GM18861 (cell line): ENCODE data around the gene STXBP5.

Source experiments
- ATAC-seq: cut with Tn5 transposase; IDR thresholded peaks from one replicate; pipeline ENCODE4 v1.9.1; 2021; ENCODE audit not compliant: unreplicated experiment

The STXBP5 gene

DNA sequence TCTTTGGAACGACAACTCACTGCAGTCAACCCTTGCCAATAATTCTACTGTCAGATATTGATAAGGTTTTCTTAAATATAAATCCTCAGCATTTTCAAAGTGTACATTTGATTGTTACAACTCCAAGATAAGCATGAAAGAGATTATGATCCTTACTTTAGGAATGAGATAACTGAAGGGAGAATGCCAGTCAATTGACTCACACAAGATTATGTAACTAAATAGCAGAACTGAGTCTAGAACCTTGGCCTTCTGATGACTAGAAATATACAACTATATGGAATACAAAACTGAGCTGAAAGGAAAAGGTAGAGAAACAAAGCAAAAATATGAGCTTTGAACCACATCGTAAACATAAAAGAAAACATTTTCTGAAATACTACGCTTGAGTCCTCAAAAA is 26.9 kb upstream of the STXBP5 start:
- ATAC-seq: no peak

DNA sequence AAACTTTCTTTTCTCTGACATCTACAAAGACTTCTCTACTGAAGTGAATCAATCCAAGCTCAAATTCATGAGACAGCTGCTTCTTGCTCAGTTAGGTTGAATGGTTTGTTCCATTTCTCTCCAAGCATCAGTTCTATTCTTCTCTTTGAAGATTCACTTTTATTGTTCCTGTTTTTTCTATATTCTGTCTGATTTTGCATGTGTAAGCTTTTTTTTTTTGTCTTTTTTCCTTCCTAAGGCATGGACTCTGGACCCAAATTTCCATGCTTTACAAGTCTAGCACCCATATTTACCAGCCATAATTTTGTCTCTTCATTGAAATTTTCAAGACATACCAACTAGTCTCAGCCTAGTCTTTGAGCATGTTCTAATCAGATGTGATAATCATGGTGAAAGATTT is 25.9 kb upstream of the STXBP5 start:
- no peak for ATAC-seq

DNA sequence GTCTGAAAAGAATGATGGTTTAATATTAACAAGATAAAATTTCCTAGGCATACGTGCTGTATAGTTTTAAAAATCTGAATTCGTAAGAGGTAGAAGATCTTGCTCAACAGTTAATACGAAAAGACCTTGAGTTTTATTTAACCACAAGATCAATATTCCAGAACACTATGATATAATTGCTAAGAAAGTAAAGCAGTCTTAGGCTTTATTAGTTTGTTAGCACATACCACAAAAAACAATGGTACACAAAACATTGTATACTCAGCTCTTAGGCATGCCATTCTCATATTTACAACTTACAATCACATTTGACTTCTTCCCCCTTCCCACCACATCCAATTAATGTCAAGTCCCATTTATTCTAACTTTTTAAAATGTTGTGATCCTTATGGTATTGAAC is 24.4 kb upstream of the STXBP5 start:
- ATAC-seq: no peak

DNA sequence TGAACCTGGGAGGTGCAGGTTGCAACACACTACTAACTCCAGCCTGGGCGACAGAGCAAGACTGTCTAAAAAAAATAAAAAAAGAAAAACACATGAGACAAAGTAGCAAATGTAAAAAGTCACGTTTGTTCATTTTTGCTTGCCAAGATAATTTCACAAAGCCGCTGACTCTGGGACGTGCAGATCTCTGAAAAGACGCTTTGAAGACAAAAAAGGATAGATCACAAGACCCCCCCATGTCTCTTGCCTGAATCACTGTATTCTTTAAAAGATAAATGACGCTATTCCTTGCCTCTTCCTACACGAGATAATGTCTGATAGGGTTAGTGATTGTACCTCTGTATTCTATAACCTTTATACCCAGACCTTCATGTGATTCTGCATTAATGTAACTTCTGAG is 23.3 kb upstream of the STXBP5 start:
- no peak for ATAC-seq

DNA sequence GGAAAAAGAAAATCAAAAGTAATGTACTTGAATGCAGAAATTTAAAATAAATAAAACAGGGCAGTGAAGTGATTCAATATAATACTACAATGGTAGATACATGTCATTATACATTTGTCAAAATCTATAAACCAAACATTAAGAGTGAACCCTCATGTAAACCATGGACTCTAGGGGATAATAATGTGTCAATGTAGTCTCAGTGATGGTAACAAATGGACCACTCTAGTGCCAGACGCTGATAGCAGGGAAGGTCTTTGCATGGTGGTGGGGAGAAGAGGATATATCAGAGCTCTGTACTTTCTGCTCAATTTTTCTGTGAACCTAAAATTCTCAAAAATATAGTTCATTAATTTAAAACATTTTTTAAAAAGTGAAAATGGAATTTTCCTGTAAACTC is 19.8 kb upstream of the STXBP5 start:
- ATAC-seq: no peak

DNA sequence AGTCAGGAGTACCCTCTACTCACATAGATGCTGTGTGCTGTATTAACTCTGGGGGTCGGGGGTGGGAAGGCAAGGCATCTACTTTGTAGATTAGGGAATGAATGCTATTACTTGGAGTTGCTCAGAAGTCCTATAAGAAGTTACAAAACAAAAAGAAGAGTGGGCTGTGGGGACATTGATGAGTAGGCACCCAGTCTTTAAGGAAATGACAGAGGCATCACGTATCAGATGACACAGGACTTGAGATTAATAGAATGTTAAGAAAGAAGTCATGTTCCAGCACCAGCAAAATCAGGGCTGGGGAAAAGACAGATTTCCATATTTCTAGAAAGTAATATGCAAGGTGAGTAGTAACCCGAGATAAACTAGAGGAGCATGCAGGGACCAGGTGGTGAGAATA is 19.0 kb upstream of the STXBP5 start:
- ATAC-seq: no peak

DNA sequence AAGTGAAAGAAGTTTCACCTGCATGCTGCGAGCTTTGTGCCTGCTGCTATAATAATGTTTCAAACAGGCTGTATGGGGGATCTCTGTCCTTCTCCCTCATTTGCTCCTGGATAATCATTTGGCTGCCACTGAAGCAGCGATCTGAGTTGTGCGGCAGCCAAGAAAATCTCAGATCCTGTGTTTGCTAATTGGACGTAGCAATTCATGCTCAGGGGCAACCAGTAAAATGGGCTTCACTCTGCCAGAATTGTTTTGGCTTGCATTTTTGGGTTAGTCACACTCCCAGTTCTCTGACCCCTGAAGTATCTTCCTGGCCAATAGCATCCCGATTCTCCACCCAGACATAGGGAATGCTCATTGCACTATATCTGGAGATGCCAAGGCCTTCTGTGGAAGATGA is 13.7 kb upstream of the STXBP5 start:
- no peak for ATAC-seq

DNA sequence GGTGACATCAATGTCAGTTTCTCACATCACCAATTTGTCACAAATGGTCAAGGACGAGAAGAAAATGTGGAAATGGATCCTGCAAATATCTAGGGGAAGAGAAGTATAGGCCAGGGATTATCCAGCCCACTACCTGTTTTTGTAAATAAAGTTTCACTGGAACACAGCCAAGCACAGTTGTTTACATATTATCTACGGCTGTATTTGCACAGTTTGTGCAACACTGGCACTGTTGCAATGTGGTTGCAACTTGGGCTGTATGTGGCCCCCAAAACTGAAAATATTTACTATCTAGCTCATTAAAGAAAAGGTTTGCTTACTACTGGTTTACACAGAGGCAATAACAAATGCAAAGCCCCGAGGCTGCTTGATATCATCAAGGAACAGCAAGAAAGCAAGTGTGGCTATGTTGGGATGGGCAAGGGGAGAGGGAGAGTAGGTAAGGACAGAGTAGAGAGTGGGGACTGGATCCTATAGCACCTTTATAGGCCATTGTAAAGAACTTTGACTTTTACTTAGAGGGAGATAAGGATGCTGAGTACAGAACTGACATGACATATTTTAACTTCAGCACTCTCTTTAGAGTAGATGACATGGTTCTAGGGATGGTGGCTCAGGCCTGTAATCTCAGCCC is 11.8 kb upstream of the STXBP5 start:
- no peak for ATAC-seq

DNA sequence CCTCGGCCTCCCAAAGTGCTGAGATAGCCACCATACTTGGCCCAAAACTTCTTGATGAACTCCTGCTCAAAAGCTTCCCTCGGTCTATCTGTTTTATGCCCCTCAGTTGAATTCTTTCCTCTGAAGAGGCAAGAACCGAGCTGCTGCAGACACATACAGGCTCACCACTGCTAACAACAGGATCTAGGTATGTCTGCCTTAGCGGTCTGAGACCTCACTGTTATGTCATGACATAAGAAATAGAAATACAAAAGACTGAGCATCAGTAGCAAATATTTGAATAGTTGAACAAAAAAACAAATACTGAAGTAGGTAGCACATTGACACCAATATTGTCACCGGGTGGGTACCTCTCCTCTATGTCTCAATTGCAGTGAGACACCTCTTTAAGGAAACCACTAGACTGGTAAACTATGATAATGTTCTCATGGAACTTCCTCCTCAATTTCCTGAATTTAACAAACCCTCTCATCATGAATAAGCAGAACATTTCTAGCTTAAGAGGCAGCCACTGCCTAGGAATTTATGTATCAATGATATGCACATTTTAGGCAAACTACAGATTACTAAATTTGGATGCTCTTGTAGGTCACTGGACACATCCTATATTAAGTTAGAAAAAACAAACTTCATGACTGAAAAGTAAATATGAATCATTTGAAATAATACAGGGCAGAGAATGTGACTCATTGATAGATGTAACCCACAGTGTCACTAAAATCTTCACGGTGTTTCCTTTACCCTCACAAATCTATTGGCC is 9.4 kb upstream of the STXBP5 start:
- no peak for ATAC-seq

DNA sequence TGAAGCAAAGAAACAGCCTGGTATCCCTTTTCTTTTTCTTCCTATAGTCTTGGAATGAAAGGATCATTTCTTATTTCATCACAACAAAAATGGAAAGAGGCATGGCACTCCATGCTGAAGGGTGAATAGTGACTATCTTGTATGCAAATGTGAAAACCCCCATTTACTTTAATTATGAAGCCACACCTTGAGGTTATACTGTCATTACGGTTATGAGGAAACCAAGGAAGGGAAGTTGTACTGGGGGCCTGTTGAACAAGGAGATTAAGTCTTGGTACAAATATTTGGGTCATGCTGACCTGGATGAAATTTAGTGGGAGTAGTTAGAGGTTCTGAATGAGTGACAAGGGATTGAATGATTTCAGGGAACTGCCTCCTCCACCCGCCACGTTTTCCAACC is 8.7 kb upstream of the STXBP5 start:
- no peak for ATAC-seq

DNA sequence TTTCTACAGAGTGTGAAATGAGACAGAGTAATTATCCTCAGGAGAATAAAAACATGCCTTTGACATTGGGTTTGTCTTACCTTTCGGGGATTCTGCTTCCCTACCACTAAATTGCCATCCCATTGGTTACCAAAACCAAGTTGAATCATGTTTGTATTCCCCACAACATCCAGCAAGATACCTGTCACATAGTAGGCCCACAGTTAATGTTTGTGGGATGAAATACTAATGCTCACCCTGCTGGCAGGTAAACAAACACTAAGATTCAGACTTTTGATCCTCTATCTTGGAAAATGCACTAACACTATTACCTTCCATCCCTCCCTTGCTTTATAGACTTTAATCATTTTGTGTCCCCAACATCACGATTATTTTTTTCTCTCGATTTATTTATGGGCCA is 8.2 kb upstream of the STXBP5 start:
- no peak for ATAC-seq

DNA sequence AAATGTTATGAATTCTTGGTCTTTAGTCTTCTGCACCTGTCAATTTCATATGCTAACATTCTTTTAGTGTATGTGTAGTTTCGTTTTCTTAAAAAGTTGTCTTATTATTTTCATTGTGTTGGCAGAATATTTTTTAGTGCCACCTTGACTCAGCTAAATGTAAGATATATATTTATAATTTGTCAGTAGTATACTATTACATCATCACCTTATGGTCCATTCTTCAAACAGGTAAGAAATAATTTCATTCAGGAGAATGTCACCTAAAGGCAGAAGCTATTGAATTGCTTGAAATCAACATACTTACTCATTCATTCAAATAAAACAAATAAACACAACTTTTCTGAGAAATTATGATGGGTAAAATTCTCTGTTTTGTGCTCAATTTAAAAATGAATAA is 3.5 kb upstream of the STXBP5 start:
- ATAC-seq: no peak

DNA sequence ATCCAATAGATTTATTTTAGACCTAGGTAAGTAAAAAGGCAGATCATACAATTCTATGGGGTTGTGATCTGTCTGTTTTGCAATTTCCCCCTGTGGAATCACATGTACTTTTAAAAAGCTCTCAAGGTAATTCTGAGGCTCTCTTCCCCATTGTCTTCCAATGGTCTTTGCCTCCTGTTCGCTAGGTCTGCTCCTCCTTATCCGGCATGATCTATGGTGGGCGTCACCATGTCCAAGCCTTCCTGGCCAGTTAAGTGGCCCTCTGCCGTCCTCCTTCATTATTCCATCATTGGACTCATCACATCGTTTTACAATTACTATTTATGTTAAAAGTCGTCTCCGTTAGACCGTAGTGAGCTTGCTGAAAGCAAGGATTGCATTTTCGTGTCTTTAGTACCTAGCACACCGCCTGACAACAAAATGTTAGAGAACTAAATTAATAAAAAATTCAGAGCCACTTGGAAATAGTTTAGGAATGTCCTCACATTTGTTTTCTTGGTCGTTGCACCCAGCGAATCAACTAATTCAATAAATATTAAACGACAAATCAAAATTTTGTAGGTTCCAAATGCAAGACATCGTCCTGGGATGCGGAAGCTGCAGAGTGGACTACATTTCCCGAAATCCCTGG is 2.2 kb upstream of the STXBP5 start:
- ATAC-seq: peak; percentile 18

DNA sequence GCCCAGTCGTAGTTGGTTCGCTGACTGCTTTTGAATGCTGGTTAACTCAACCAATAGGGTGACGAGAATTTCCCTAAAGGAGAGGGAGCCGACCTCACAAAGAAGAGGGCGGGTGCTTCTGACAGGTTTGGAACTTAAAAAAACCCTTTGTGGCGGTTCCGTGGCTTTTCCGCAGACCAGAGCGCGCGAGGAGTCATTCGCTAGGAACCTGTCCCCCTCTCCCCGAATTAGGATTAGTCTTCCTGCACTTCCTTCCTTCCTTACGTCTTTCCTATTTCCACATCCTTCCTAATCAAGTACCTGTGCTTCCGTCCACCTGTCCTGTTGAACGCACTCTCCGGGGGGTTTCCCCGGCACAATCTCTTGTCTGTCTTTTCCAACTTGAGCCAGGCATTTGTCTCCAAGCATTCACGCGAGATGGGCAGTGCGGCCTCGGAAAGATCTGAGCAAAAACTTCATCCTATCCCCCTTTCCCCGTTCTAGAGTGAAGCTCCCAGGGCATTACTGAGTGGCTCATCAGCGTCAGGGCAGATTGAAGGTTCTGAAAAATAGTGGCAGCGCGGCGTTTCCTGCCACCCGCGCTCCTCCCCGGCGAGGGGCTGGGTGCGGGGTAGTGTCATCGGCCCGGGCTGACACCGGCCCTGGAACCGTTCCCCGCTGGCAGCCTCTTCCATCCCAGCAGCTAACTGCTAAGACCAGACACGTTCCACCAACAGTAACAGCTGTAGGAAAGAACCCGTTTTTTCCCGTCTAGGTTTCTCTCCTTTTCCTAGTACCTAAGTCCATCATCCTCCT is 1.5 kb upstream of the STXBP5 start:
- ATAC-seq: peak; percentile 79

DNA sequence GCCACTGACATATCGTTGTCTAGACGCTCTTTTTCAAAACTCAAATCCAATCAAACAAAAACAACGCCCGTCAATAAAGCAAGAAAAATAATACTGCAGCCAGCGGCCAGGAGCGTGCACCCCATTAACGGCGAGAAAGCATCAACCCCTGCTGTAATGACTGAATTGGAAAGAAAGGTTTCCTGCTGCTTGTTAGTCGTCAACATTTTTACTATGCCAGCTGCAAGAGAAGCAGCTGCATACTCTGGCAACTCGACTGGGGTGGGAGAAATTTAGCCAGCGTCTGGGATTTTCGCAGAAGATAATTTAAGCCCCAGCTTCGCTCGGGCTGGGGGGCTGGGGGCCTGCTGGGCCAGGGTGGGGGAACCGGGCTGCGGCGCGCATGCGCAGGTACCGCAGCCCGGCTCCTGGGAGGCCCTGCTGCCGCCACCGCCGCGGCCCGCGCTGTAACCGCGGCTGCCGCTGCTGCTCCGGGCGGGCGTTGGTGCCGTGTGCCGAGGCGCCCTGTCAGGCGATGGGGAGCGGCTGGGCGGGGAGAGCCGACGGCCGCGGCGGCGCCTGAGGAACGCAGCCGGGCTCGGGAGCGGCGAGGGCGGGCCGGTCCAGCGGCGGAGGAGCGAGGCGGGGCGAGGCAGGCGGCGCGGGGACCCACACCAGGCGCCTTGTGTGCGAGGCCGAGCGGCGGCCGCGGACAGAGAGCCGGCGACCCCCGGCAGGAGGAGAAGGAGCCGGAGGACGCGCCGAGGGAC is 732 bp upstream of the STXBP5 start:
- peak; percentile 37 for ATAC-seq

DNA sequence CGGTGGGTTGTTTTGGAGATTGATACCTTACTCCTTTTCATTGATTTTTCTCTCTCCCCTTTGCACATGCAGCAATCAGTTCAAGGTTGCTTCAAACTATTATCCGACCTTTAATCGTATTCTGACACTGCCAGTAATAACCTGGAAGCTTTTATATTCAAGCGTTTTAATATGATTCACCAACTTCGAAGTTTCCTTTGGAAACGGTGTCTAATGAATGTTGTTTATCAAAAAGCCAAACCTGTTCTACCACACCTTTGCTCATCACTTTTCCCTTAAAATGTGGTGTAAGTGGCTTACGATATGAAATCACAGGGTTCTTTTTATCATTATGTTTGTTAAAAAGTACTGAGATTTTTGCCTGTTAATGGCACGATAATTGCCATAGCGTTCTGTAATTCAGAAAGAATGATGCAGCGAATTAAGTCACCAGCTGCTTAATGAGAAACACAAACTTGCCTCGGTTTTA is 660 bp downstream of the STXBP5 start:
- no peak for ATAC-seq

DNA sequence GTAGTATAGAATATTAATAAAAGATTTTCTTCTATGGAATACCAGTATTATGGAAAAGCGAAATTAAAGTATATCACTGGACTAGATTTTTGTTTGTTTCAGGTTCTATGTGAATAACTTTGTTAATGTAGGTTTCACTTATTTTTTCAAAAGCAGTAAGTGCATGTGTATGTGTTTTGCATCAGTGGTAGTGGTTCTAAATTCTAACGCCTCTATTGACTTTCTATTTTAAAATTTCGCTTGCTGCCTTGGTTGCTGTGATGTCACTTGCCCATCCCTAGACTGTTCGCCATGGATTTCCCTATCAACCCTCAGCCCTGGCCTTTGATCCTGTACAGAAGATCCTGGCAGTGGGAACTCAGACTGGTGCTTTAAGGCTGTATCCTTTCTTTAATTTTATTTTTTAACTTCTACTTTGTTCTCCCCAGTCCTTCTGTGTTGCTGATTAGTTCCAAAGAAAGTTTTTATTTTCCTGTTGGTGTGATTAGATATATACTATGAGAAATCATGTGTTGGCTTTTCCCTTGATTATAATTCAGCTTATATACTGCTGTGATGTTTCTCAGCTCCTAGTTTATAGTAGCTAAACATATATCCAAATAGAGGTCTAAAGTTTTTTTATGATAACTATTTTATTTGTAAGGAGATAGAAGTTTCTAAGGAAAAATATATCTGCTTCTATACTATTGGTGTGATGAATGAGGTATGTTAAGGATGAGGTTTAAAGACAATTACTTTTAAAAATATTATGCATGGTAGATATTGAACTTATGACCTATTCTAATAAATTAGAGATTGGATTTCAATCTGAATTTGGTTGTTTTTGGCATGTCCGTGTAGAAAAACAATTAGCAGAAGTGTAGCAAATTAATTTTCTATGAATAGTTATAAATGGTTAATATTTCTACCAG is 1.7 kb downstream of the STXBP5 start:
- ATAC-seq: no peak

DNA sequence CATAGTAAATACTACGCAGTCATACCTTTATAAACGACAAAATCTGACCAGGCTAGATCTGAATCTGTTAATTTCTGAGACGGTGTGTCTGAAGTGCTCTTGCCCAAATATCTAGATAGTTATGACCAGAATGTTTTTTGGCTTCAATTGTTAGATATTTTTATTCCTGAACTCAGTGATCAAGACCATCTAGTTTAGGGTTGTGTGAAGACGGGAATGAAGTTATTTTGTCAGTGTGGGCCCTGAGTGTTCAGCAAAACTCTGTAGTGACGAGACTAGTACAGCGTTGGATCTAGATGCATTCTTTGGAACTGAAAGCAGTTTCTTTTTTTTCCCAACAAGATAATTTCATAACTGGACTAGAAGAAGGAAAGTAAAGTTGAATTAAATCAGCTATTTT is 3.1 kb downstream of the STXBP5 start:
- ATAC-seq: no peak

DNA sequence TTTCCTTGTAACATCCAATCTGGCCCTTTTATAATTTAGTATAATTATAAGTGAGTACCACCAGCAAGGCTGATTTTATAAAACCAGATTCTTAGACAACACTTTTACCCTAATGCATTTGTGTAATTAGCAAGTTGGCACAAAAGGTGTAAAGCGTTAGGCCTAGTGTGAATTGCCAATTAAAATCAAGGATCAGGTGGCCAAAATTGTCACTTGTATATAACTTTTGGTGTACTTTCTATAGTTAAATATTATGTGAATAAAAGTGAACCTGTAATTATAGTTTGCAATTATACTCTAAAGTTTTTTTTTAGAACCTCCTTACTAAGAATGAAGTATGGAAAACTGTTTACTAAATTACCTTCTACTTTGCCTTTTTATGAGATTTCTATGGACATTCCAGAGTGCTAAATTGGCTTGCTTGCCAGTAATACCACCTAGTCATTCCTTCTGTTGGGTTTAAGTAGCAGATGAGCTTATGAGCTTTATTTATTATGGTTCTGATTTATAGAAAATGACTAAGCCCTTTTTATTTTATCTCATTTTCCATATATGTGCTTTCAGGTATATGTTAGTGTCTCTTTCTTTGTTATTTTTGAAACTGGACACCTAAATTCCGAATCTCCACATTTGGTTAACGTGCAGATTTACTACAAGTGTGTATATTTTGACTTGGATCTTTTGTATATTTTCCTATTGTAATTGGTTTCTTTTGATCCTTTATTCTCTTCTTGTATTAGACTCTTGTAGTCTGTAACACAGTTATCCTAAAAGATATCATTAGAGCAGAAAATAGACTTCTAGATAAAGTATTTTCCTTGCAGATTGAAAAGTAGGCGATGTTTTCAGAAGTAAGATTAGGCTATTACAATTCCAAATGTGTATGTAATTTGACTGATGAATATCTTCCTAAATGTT is 3.9 kb downstream of the STXBP5 start:
- ATAC-seq: no peak
